K562 (cell line): ENCODE measurements around the gene ARHGEF4. TPM values are rescaled to one million over a fixed set of nuclear protein-coding genes. Genes with fewer than 3 reads are reported as not detected.

Experiments
- FOXK2 ChIP-seq, 2 experiments: fragments of 450-650 bp; IDR thresholded peaks in 1 of 2; conservative IDR thresholded peaks in 1 of 2; 2 replicates each; pipeline ENCODE4 v1.6.1; 2016; ENCODE audit warnings: low read depth in 2 of 2, mild to moderate bottlenecking in 1 of 2
- PTTG1 ChIP-seq: fragments of 450-650 bp; IDR thresholded peaks from 2 replicates; pipeline ENCODE4 v1.6.1; 2016; ENCODE audit warnings: low read depth, mild to moderate bottlenecking, missing genetic modification characterization, missing compliant biosample characterization
- RBBP5 ChIP-seq: fragments of 200-600 bp; sonication (generic); IDR thresholded peaks from 2 replicates; pipeline ENCODE4 v1.6.1; 2012; ENCODE audit warnings: borderline replicate concordance, mild to moderate bottlenecking, low read length, control low read depth, inconsistent platforms; ENCODE audit not compliant: insufficient read depth, poor library complexity, severe bottlenecking
- RCOR1 ChIP-seq, 2 experiments: IDR thresholded peaks; 2 replicates each; pipeline ENCODE4 v1.6.1; 2012; ENCODE audit warnings: low read depth in 2 of 2, low read length in 2 of 2, borderline replicate concordance in 1 of 2, improper control_type of control experiment in 1 of 2
- TAF1 ChIP-seq: IDR thresholded peaks from 2 replicates; pipeline ENCODE4 v1.6.1; 2011; ENCODE audit warnings: mild to moderate bottlenecking, low read length, moderate library complexity; ENCODE audit not compliant: insufficient read depth, control insufficient read depth, severe bottlenecking; ENCODE audit errors: extremely low read depth
- THRB ChIP-seq: fragments of 450-650 bp; formaldehyde crosslinking; conservative IDR thresholded peaks from 2 replicates; pipeline ENCODE4 v1.4.0; 2022; ENCODE audit warnings: mild to moderate bottlenecking, missing genetic modification characterization
- polyA plus RNA-seq, 8 experiments: library from polyadenylated mRNA; depleted of rRNA in 4 of 8; stranded (reverse) in 5 of 8; unstranded in 3 of 8; fragments of >200 nt; fragmentation: Nextera tagmentation in 2 of 8; fragmentation: Illumina TruSeq in 1 of 8; extraction: Ambion mirVana in 2 of 8; extraction: Trizol in 1 of 8; gene quantifications; 2 replicates each; pipeline versions ENCODE4 v1.2.1 to v1.2.3, GENCODE V29; 2011 to 2014; ENCODE audit warnings: inconsistent platforms in 1 of 8, missing spikeins in 1 of 8
- total RNA-seq, 7 experiments: library from RNA; depleted of rRNA in 6 of 7; stranded (reverse); fragments of >200 nt in 6 of 7; fragmentation: Illumina TruSeq in 2 of 7; extraction: Trizol in 2 of 7; gene quantifications; 2 replicates each; pipeline versions ENCODE4 v1.2.1 to v1.2.3, GENCODE V29; 2011 to 2021; ENCODE audit warnings: low replicate concordance in 1 of 7
- TF ChIP-seq, protein P1 (sequence below): fragments of 450-650 bp; IDR thresholded peaks from 2 replicates; pipeline ENCODE4 v1.6.1; 2016; ENCODE audit warnings: low read depth, mild to moderate bottlenecking, moderate library complexity
- TF ChIP-seq, protein P2 (sequence below): sonication (generic); formaldehyde crosslinking; IDR thresholded peaks from 2 replicates; pipeline ENCODE4 v1.8.0; 2022; ENCODE audit warnings: missing genetic modification reagents, mild to moderate bottlenecking, moderate library complexity, borderline replicate concordance

The ARHGEF4 gene
- total and polyA plus RNA-seq, 9 of the 15 experiments (the other 6 are each of a cell fraction or from before 2014, with no cell fraction given): not detected

DNA sequence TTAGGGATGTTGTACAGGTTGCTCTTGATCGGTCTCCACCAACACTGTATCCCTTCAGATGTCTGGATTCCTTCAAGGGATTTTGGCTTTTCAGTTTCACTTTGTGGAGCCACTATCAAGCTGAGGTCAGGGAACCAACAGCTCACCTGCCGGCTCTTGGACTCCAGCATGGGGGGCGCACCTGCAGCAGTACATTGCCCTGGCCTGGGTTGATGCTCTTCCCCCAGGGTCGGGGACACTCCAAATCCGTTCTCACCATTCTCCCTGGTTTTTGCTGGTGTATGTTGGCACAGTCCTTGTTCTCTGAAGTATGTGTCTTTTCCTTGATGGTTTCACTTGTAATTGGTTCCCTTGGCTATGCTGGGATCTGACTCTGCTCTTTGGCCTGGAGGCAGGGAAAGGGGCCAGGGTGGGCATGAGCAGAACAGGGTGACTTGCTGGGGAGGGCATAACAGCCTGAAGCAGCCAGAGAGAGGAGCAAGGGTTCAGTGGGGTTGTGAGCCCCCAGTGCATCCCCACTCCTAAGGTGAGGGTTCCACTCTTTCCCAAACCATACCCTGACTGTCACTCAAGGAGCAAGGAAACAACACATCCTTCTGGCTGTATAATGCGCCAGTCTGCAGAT, 5.1 kb downstream of the ARHGEF4 start (continued):
- TF ChIP-seq THRB (CRISPR knock-in tag) (no peak), TAF1 (no peak), RCOR1 (IDR thresholded peaks at IDR 0.05; ENCODE audit: borderline replicate concordance in 1 of 2, low read depth in 2 of 2, low read length in 2 of 2) (no peak), FOXK2 (conservative IDR thresholded peaks at IDR 0.05 in 1 of 2, IDR thresholded peaks at IDR 0.05 in 1 of 2; ENCODE audit: low read depth in 2 of 2) (no peak), RBBP5 (no peak), PTTG1 (tag) (no peak)
- TF ChIP-seq, protein P1, sequence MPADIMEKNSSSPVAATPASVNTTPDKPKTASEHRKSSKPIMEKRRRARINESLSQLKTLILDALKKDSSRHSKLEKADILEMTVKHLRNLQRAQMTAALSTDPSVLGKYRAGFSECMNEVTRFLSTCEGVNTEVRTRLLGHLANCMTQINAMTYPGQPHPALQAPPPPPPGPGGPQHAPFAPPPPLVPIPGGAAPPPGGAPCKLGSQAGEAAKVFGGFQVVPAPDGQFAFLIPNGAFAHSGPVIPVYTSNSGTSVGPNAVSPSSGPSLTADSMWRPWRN: no peak
- TF ChIP-seq, protein P2, sequence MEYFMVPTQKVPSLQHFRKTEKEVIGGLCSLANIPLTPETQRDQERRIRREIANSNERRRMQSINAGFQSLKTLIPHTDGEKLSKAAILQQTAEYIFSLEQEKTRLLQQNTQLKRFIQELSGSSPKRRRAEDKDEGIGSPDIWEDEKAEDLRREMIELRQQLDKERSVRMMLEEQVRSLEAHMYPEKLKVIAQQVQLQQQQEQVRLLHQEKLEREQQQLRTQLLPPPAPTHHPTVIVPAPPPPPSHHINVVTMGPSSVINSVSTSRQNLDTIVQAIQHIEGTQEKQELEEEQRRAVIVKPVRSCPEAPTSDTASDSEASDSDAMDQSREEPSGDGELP (CRISPR knock-in tag): no peak
